ENCODE measurements around the gene MXRA7. TPM values are rescaled to one million over a fixed set of nuclear protein-coding genes. Genes with fewer than 3 reads are reported as not detected.

MXRA7 gene
- total and polyA plus RNA-seq, 4 donors: 60.9 to 127 (median 83.2) TPM

DNA sequence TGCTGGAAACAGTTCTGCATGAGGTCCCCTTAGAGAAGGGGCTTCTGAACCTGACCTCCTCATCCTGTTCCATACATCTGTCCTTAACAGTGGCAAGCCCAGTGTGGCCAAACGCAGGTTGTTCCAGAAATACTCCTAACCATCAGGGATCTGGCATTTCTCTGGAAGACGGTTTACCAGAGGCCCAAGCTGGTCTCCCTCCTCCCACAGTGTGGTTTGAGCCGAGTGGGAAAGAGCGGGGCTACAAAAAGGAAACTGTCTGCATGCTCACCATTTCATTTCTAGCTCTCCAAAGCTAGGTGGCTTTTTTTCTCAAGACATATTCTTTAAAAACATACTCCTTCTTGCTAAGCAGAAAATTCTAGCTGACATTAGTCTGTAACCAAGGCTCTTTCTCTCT is 6.0 kb downstream of the MXRA7 start:
- ATAC-seq (ENCODE audit: insufficient read depth, low FRiP score) (no peak), DNase-seq (no peak)
- TF ChIP-seq, protein P1, sequence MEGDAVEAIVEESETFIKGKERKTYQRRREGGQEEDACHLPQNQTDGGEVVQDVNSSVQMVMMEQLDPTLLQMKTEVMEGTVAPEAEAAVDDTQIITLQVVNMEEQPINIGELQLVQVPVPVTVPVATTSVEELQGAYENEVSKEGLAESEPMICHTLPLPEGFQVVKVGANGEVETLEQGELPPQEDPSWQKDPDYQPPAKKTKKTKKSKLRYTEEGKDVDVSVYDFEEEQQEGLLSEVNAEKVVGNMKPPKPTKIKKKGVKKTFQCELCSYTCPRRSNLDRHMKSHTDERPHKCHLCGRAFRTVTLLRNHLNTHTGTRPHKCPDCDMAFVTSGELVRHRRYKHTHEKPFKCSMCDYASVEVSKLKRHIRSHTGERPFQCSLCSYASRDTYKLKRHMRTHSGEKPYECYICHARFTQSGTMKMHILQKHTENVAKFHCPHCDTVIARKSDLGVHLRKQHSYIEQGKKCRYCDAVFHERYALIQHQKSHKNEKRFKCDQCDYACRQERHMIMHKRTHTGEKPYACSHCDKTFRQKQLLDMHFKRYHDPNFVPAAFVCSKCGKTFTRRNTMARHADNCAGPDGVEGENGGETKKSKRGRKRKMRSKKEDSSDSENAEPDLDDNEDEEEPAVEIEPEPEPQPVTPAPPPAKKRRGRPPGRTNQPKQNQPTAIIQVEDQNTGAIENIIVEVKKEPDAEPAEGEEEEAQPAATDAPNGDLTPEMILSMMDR (IDR thresholded peaks at IDR 0.05; ENCODE audit: control extremely low read depth, extremely low read depth): no peak
- WGBS, 2 donors: 37 to 71% methylated on average over 4 of the region's 4 CpGs
- H3K9ac ChIP-seq (ENCODE audit: insufficient read depth in 1 of 2, low read length in 2 of 2): no peak overlapping the region
- H3K9me3 ChIP-seq (ENCODE audit: control insufficient read depth in 4 of 4, insufficient read depth in 3 of 4, low read length in 3 of 4): peaks cover 0 to 2% (median 0%) of the 10 kb centered on the region in 4 donors
- H3K36me3 ChIP-seq (ENCODE audit: control insufficient read depth in 4 of 4, insufficient read depth in 4 of 4, low read length in 4 of 4): peaks cover 0 to 2% (median 0%) of the 10 kb centered on the region in 4 donors
- no peak overlapping the region for H3K27ac ChIP-seq (ENCODE audit: low read depth in 1 of 2, low read length in 1 of 2)
- no peak overlapping the region for H3K4me3 ChIP-seq
- H3K4me1 ChIP-seq (ENCODE audit: control insufficient read depth in 5 of 5, insufficient read depth in 5 of 5, low read length in 5 of 5): peaks cover 0 to 41% (median 24%) of the 10 kb centered on the region in 5 donors
- H3K27me3 ChIP-seq (ENCODE audit: control insufficient read depth in 3 of 3, insufficient read depth in 3 of 3, low read length in 2 of 3): no peaks in the 10 kb centered on the region

DNA sequence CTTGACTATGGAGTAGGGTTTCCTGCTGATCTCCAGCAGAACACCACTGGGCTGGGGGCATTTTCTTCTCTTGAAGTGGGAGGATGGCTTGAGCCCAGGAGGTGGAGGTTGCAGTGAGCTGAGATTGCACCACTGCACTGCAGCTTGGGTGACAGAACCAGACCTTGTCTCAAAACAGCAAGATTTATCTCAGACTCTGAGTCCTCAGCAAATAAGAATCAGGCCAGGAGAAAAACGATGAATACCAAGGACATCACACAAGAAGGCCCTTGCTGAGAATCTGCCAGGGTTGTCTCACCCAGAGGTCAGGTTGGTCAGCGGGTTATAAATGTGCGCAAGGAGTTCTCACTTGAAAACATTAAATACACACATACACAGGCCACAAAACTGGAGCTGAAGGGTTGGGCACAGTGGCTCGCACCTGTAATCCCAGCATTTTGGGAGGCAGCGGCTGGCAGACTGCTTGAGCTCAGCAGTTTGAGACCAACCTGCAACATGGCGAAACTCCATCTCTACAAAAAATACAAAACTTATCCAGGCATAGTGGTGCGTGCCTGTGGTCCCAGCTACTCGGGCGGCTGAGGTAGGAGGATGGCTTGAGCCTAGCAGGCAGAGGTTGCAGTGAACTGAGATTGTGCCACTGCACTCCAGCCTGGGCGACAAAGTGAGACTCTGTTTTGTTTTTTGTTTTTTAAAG is 7.7 kb downstream of the MXRA7 start:
- Histone ChIP-seq H3K9me3 (ENCODE audit: control insufficient read depth in 4 of 4, insufficient read depth in 3 of 4, low read length in 3 of 4) (peaks cover 0 to 2% (median 0%) of the 10 kb centered on the region in 4 donors), H3K27ac (ENCODE audit: low read depth in 1 of 2, low read length in 1 of 2) (no peak overlapping the region)
- 89 to 96% methylated on average over 10 of the region's 10 CpGs for WGBS, 2 donors

DNA sequence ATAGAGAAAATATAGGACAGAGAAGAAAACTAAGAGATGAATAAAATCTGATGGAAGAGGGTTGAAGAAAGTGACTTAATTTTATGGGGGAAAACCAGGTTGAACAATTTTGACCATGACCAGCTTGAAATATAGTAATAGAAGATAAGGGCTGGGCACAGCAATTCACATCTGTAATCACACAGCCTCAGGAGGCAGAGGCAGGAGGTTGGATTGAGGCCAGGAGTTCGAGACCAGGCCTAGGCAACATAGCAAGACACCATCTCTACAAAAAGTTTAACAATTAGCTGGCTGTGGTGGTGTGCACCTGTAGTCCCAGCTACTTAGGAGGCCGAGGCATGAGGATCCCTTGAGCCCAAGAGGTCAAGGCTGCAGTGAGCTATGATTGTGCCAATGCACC is 8.7 kb downstream of the MXRA7 start:
- no peaks in the 10 kb centered on the region for H3K36me3 ChIP-seq (ENCODE audit: control insufficient read depth in 4 of 4, insufficient read depth in 4 of 4, low read length in 4 of 4)
- H3K9ac ChIP-seq (ENCODE audit: insufficient read depth in 1 of 2, low read length in 2 of 2): peak overlapping the region in 1 of 2 donors; percentile 23
- TF ChIP-seq, protein P1 (IDR thresholded peaks at IDR 0.05; ENCODE audit: control extremely low read depth, extremely low read depth): no peak
- WGBS, 2 donors: 71 to 73% methylated on average over 2 of the region's 2 CpGs
- peak overlapping the region in 1 of 2 donors; percentile 92 for H3K27ac ChIP-seq (ENCODE audit: low read depth in 1 of 2, low read length in 1 of 2)
- no peak for DNase-seq
- peaks cover 11 to 37% (median 25%) of the 10 kb centered on the region in 5 donors for H3K4me1 ChIP-seq (ENCODE audit: control insufficient read depth in 5 of 5, insufficient read depth in 5 of 5, low read length in 5 of 5)
- no peaks in the 10 kb centered on the region for H3K27me3 ChIP-seq (ENCODE audit: control insufficient read depth in 3 of 3, insufficient read depth in 3 of 3, low read length in 2 of 3)
- no peak overlapping the region for H3K4me3 ChIP-seq
- ATAC-seq (ENCODE audit: insufficient read depth, low FRiP score): no peak
- H3K9me3 ChIP-seq (ENCODE audit: control insufficient read depth in 4 of 4, insufficient read depth in 3 of 4, low read length in 3 of 4): peaks cover 0 to 2% (median 0%) of the 10 kb centered on the region in 4 donors

More for the DNA sequence above, 7.7 kb downstream of the MXRA7 start:
- Histone ChIP-seq H3K4me1 (ENCODE audit: control insufficient read depth in 5 of 5, insufficient read depth in 5 of 5, low read length in 5 of 5) (peaks cover under 1 to 32% (median 17%) of the 10 kb centered on the region in 5 donors), H3K9ac (ENCODE audit: insufficient read depth in 1 of 2, low read length in 2 of 2) (no peak overlapping the region), H3K27me3 (ENCODE audit: control insufficient read depth in 3 of 3, insufficient read depth in 3 of 3, low read length in 2 of 3) (no peaks in the 10 kb centered on the region), H3K36me3 (ENCODE audit: control insufficient read depth in 4 of 4, insufficient read depth in 4 of 4, low read length in 4 of 4) (peaks cover 0 to 2% (median 0%) of the 10 kb centered on the region in 4 donors), H3K4me3 (no peak overlapping the region)
- TF ChIP-seq, protein P1 (IDR thresholded peaks at IDR 0.05; ENCODE audit: control extremely low read depth, extremely low read depth): no peak
- ATAC-seq (ENCODE audit: insufficient read depth, low FRiP score) (no peak), DNase-seq (no peak)
